ENCODE results near the gene MMP2.

The MMP2 gene

DNA sequence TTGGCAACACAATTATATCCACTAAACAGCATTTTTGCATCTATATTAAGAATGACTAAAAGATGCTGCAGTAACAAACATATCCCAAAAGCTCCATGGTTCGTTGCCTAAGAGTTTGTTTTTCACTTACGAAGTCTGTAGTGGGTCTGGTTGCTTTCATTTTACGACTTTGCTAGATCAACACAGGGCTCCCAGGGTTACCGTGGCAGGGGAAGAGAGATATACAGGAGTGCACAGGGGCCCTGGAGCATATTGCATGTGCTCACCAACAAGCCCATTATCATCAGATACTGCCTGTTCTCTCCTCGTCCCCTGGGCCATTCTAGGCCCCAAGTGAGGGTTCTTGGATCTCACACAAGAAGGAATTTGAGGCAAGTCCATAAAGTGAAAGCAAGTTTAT lies 3.1 kb upstream of the MMP2 start:
- no peak for TF ChIP-seq ZFX (IDR thresholded peaks at IDR 0.05; ENCODE audit: borderline replicate concordance)
- TF ChIP-seq CTCF (IDR thresholded peaks at IDR 0.05) = no peak
- H3K27ac ChIP-seq = no peak overlapping the region

DNA sequence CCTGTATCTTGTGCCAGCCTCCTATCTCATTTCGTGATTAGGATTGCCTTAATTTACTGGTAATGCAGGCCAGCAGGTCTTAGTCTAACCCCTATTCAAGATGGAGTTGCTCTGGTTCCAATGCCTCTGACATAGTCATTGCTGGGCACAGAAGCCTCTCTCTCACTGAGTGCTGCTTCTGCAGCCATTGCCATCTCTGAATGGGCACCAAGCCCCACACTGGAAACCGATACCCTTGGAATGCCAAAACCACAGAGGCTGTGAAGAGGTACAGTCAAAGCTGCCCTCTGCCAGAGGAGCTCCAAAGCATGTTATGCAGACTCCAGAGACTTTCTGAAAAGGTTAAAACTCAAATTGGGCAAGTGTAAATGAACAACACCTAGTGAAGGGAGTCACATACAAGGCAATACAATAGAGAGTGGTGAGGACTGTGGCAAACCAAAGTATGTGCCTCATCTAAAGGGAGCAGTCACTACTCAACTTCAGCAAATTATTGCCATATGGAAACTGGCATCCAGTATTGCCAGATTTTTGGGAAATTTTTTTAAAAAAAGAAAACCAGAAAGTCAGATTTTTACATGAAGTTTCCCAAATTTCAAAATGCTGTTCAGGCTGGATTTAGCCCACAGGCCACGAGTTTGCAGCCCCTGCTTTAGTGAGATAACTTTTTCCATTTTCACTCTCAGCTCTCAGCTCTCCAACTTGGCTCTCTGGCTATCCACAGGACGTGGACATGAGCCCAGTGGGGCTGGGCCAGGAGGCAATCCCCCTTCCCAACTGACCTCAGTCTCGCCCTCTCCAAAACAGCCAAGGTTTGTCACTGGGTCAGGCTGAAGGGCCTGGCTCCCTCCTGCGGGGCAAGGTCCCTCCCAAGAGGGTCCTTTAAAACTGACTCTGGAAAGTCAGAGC lies 2.1 kb upstream of the MMP2 start:
- TF ChIP-seq ZFX (IDR thresholded peaks at IDR 0.05; ENCODE audit: borderline replicate concordance) = no peak
- TF ChIP-seq CTCF (IDR thresholded peaks at IDR 0.05) = no peak
- no peak overlapping the region for H3K27ac ChIP-seq

DNA sequence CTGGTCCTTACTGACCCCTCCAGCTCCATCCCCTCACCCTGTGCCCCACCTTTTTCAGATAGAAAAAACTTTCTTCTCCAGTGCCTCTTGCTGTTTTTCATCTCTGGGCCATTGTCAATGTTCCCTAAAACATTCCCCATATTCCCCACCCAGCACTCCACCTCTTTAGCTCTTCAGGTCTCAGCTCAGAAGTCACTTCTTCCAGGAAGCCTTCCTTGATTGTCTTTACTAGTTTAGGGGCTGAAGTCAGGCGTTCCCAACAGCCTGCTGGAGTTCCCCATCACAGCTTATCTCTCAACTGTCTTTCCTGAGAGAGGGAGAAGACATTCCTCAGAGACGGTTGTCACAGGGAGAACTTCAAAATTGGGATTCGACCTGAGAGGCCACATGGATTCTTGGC lies 1.3 kb upstream of the MMP2 start:
- TF ChIP-seq ZFX (IDR thresholded peaks at IDR 0.05; ENCODE audit: borderline replicate concordance) = no peak
- no peak for TF ChIP-seq CTCF (IDR thresholded peaks at IDR 0.05)
- H3K27ac ChIP-seq = no peak overlapping the region

DNA sequence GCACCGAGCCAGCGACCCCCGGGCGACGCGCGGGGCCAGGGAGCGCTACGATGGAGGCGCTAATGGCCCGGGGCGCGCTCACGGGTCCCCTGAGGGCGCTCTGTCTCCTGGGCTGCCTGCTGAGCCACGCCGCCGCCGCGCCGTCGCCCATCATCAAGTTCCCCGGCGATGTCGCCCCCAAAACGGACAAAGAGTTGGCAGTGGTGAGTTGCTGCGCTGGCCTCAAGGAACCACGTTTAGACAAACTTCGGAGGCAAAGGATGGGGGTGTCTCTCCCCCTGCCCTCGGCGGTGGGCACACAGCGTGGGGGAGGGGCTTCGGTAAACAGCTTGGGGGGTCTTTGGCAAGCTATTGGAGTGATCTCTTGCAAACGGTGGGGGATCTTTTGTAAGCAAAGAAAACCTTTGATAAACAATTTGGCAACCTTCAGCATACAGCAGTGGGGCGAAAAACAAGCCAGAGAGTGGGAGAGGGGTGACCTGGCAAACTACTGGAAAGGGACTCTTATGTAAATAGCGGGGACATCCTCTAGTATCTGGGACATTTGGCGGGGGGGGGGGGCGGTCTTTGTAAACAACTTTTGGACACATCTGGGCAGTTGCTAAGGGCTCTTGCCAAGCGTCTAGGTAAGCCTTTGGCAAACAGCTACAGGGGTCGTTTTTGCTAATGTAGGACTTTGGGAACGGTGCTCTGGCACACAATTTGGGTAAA lies 587 bp downstream of the MMP2 start:
- H3K27ac ChIP-seq = no peak overlapping the region

DNA sequence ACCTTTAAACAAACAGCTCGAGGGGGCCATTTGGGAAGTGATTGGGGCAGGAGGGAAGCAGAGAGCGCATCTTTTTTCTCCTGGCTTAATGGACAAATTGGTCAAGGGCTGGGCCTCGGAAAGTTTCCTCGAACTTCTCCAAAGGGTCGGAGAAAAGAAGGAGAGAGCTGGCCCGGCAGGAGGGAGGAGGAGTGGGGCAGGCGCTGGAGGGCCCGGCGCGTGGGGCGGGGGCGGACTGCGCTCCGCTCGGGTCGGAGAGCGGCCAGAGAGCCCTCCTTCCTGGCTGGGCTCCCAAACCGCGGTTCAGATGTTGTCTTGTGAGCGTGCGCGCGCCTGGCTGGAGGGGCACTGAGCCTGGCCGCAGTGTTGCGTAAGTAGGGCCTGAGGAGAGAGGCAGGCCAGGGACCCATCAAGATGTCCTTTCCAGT lies 1.2 kb downstream of the MMP2 start:
- TF ChIP-seq CTCF (IDR thresholded peaks at IDR 0.05) = no peak
- no peak for TF ChIP-seq ZFX (IDR thresholded peaks at IDR 0.05; ENCODE audit: borderline replicate concordance)
- no peak overlapping the region for H3K27ac ChIP-seq

More for the DNA sequence above, 587 bp downstream of the MMP2 start:
- TF ChIP-seq CTCF (IDR thresholded peaks at IDR 0.05) (no peak), ZFX (IDR thresholded peaks at IDR 0.05; ENCODE audit: borderline replicate concordance) (no peak)

GRCh38 chr16:55481023-55481422 lies 2.0 kb downstream of the MMP2 start:
- TF ChIP-seq CTCF (IDR thresholded peaks at IDR 0.05) = no peak
- TF ChIP-seq ZFX (IDR thresholded peaks at IDR 0.05; ENCODE audit: borderline replicate concordance) = no peak
- H3K27ac ChIP-seq = no peak overlapping the region

- H3K27ac ChIP-seq = no peak overlapping the region
These were observed 3.1 kb downstream of the MMP2 start for GRCh38 chr16:55482056-55482455.

More at GRCh38 chr16:55482056-55482455, 3.1 kb downstream of the MMP2 start:
- TF ChIP-seq CTCF (IDR thresholded peaks at IDR 0.05) = no peak
- no peak for TF ChIP-seq ZFX (IDR thresholded peaks at IDR 0.05; ENCODE audit: borderline replicate concordance)
